ENCODE results near the gene SLC24A1.

SLC24A1 gene

GRCh38 chr15:65618560-65619109 is 3.1 kb upstream of the SLC24A1 start:
- no peak for DNase-seq (ENCODE audit: low spot score)

GRCh38 chr15:65619626-65620290 is 2.0 kb upstream of the SLC24A1 start:
- DNase-seq (ENCODE audit: low spot score) = no peak

- no peak for DNase-seq (ENCODE audit: low spot score)
Observed at GRCh38 chr15:65620833-65621232, 905 bp upstream of the SLC24A1 start.

- DNase-seq (ENCODE audit: low spot score) = no peak
Observed at GRCh38 chr15:65623103-65623502, 1.4 kb downstream of the SLC24A1 start.

- DNase-seq (ENCODE audit: low spot score) = no peak
Observed at GRCh38 chr15:65626856-65627255, 5.1 kb downstream of the SLC24A1 start.

- no peak for DNase-seq (ENCODE audit: low spot score)
Observed at GRCh38 chr15:65629548-65629947, 7.8 kb downstream of the SLC24A1 start.

- no peak for DNase-seq (ENCODE audit: low spot score)
Observed at GRCh38 chr15:65630760-65631159, 9.0 kb downstream of the SLC24A1 start.

- DNase-seq (ENCODE audit: low spot score) = no peak
Observed at GRCh38 chr15:65631503-65631902, 9.8 kb downstream of the SLC24A1 start.

GRCh38 chr15:65632780-65633375 is 11.1 kb downstream of the SLC24A1 start:
- no peak for DNase-seq (ENCODE audit: low spot score)

GRCh38 chr15:65633752-65634151 is 12.0 kb downstream of the SLC24A1 start:
- no peak for DNase-seq (ENCODE audit: low spot score)

- no peak for DNase-seq (ENCODE audit: low spot score)
Observed at GRCh38 chr15:65634356-65634755, 12.6 kb downstream of the SLC24A1 start.

GRCh38 chr15:65638109-65638508 is 16.4 kb downstream of the SLC24A1 start:
- DNase-seq (ENCODE audit: low spot score) = no peak

GRCh38 chr15:65638681-65639089 is 16.9 kb downstream of the SLC24A1 start:
- DNase-seq (ENCODE audit: low spot score) = peak; percentile 94

- no peak for DNase-seq (ENCODE audit: low spot score)
Observed at GRCh38 chr15:65639509-65639908, 17.8 kb downstream of the SLC24A1 start.

GRCh38 chr15:65641768-65642475 is 20.2 kb downstream of the SLC24A1 start:
- DNase-seq (ENCODE audit: low spot score) = no peak

GRCh38 chr15:65642594-65642993 is 20.9 kb downstream of the SLC24A1 start:
- no peak for DNase-seq (ENCODE audit: low spot score)

- DNase-seq (ENCODE audit: low spot score) = no peak
Observed at GRCh38 chr15:65644282-65644681, 22.5 kb downstream of the SLC24A1 start.

GRCh38 chr15:65645392-65645791 is 23.7 kb downstream of the SLC24A1 start:
- no peak for DNase-seq (ENCODE audit: low spot score)

- DNase-seq (ENCODE audit: low spot score) = no peak
Observed at GRCh38 chr15:65646486-65646885, 24.7 kb downstream of the SLC24A1 start.

- no peak for DNase-seq (ENCODE audit: low spot score)
Observed at GRCh38 chr15:65650312-65651041, 28.7 kb downstream of the SLC24A1 start.

- no peak for DNase-seq (ENCODE audit: low spot score)
Observed at GRCh38 chr15:65651042-65651322, 29.2 kb downstream of the SLC24A1 start.
